WTC11 (cell line): ENCODE results near the gene TLX2. TPM values are rescaled to one million over a fixed set of nuclear protein-coding genes. Genes with fewer than 3 reads are reported as not detected.

Source experiments
- ATAC-seq: fragments of 200-7000 bp; cut with Tn5 transposase; 2 replicates; pipeline ENCODE4 v1.10.0; 2021; ENCODE audit warnings: mild to moderate bottlenecking, moderate library complexity
- CTCF ChIA-PET: fragments of 300-600 bp; sonication (Branson Sonifier 250); formaldehyde crosslinking; loops from one replicate; lab custom pipeline; 2021; ENCODE audit warnings: antibody characterized with exemption; lab: Charles Lee
- POLR2A ChIA-PET: fragments of 350-600 bp; sonication (Branson Sonifier 250); formaldehyde crosslinking; loops from one replicate; lab custom pipeline; 2021; ENCODE audit warnings: antibody characterized with exemption; lab: Charles Lee
- DNase-seq: peaks from one replicate; pipeline ENCODE4 v3.0.0; 2021; ENCODE audit warnings: low spot score
- H3K27ac Mint-ChIP-seq: 2 replicates; pipeline ENCODE4 v1.8.0; 2021; ENCODE audit warnings: mixed read lengths
- H3K27me3 Mint-ChIP-seq: 2 replicates; pipeline ENCODE4 v1.8.0; 2021; ENCODE audit warnings: low read depth, mild to moderate bottlenecking, moderate library complexity, mixed read lengths
- H3K36me3 Mint-ChIP-seq: 2 replicates; pipeline ENCODE4 v1.8.0; 2021; ENCODE audit warnings: mixed read lengths
- H3K4me1 Mint-ChIP-seq: 2 replicates; pipeline ENCODE4 v1.8.0; 2022; ENCODE audit warnings: mixed read lengths
- H3K4me3 Mint-ChIP-seq: 2 replicates; pipeline ENCODE4 v1.8.0; 2021; ENCODE audit warnings: mild to moderate bottlenecking, moderate library complexity, mixed read lengths
- H3K9me3 Mint-ChIP-seq: 2 replicates; pipeline ENCODE4 v1.8.0; 2021; ENCODE audit warnings: mixed read lengths
- AFF4 ChIP-seq: sonication (generic); formaldehyde crosslinking; IDR thresholded peaks from 2 replicates; pipeline ENCODE4 v1.8.1; 2023; ENCODE audit warnings: mild to moderate bottlenecking, missing genetic modification reagents, borderline replicate concordance
- AR ChIP-seq: fragments of 250-450 bp; sonication (Bioruptor Pico); IDR thresholded peaks from 2 replicates; pipeline ENCODE4 v1.9.0; 2021; ENCODE audit warnings: mild to moderate bottlenecking
- ATF6 ChIP-seq: sonication (generic); formaldehyde crosslinking; IDR thresholded peaks from 2 replicates; pipeline ENCODE4 v1.8.1; 2023; ENCODE audit warnings: mild to moderate bottlenecking, missing genetic modification reagents
- CREB1 ChIP-seq: sonication (generic); formaldehyde crosslinking; IDR thresholded peaks from 2 replicates; pipeline ENCODE4 v1.8.0; 2023; ENCODE audit warnings: mild to moderate bottlenecking, missing genetic modification reagents
- ESRRA ChIP-seq: sonication (generic); formaldehyde crosslinking; IDR thresholded peaks from 2 replicates; pipeline ENCODE4 v1.8.1; 2022; ENCODE audit warnings: mild to moderate bottlenecking, missing genetic modification reagents, borderline replicate concordance
- HMGXB4 ChIP-seq: sonication (generic); formaldehyde crosslinking; IDR thresholded peaks from 2 replicates; pipeline ENCODE4 v1.8.1; 2023; ENCODE audit warnings: mild to moderate bottlenecking, moderate library complexity, missing genetic modification reagents
- MXD4 ChIP-seq: fragments of 250-450 bp; sonication (Bioruptor Pico); IDR thresholded peaks from 2 replicates; pipeline ENCODE4 v1.8.0; 2021; ENCODE audit warnings: mild to moderate bottlenecking, moderate library complexity, borderline replicate concordance
- NR1H2 ChIP-seq: sonication (generic); formaldehyde crosslinking; IDR thresholded peaks from 2 replicates; pipeline ENCODE4 v1.9.0; 2021; ENCODE audit warnings: mild to moderate bottlenecking, moderate library complexity, missing genetic modification reagents
- OVOL2 ChIP-seq: fragments of 250-450 bp; sonication (Bioruptor Pico); IDR thresholded peaks from 2 replicates; pipeline ENCODE4 v1.9.0; 2021; ENCODE audit warnings: mild to moderate bottlenecking, borderline replicate concordance
- PREB ChIP-seq: sonication (generic); formaldehyde crosslinking; IDR thresholded peaks from 2 replicates; pipeline ENCODE4 v1.8.1; 2022; ENCODE audit warnings: mild to moderate bottlenecking, missing genetic modification reagents, moderate library complexity, borderline replicate concordance
- USF1 ChIP-seq: sonication (generic); formaldehyde crosslinking; IDR thresholded peaks from 2 replicates; pipeline ENCODE4 v1.8.0; 2022; ENCODE audit warnings: mild to moderate bottlenecking, missing genetic modification reagents
- ZNF263 ChIP-seq: sonication (generic); formaldehyde crosslinking; IDR thresholded peaks from 2 replicates; pipeline ENCODE4 v1.8.1; 2022; ENCODE audit warnings: low read depth, mild to moderate bottlenecking, moderate library complexity, missing genetic modification reagents
- ZNF512 ChIP-seq: sonication (generic); formaldehyde crosslinking; IDR thresholded peaks from 2 replicates; pipeline ENCODE4 v1.8.1; 2022; ENCODE audit warnings: missing genetic modification reagents, borderline replicate concordance
- total RNA-seq: library from RNA; stranded (reverse); gene quantifications from 3 replicates; pipeline ENCODE4 v1.2.3, GENCODE V29; 2021

Gene TLX2
- total RNA-seq, 1 experiment from 2014 or later, result 0.26 TPM

GRCh38 chr2:74535440-74535965 is 21.3 kb downstream of the TLX2 start:
- no peak for DNase-seq
- Mint-ChIP-seq H3K27ac (no peak overlapping the region), H3K9me3 (no peaks in the 10 kb centered on the region), H3K4me3 (no peak overlapping the region), H3K4me1 (peaks cover 11% of the 10 kb centered on the region), H3K27me3 (0 out of 2 replicates have a peak, but pooled peaks cover 3% of the 10 kb centered on the region), H3K36me3 (peaks cover 16% of the 10 kb centered on the region)
- CTCF ChIA-PET, result interaction anchor here (1.6 kb wide), 1 partner anchor 9 kb away, joined by 5 read pairs; the partner anchor contains the start of gene DQX1
- ATAC-seq, result no peak
- POLR2A ChIA-PET, result no interaction called here
- TF ChIP-seq OVOL2 (CRISPR knock-in tag), result no peak
- TF ChIP-seq AFF4 (CRISPR knock-in tag), result no peak

GRCh38 chr2:74536166-74536950 is 22.1 kb downstream of the TLX2 start:
- peaks cover 16% of the 10 kb centered on the region for H3K36me3 Mint-ChIP-seq
- H3K4me3 Mint-ChIP-seq, result no peak overlapping the region
- DNase-seq (no peak), ATAC-seq (no peak)
- H3K9me3 Mint-ChIP-seq, result no peaks in the 10 kb centered on the region
- no peak overlapping the region for H3K27ac Mint-ChIP-seq
- ChIA-PET POLR2A (no interaction called here), CTCF (interaction anchor here (1.6 kb wide), 1 partner anchor 10 kb away, joined by 5 read pairs; the partner anchor contains the start of gene DQX1)
- no peak for TF ChIP-seq PREB
- no peak for TF ChIP-seq MXD4 (CRISPR knock-in tag)
- TF ChIP-seq ZNF512 (CRISPR knock-in tag), result no peak
- no peak for TF ChIP-seq USF1
- no peak for TF ChIP-seq ESRRA (CRISPR knock-in tag)
- no peak for TF ChIP-seq HMGXB4 (CRISPR knock-in tag)
- no peak for TF ChIP-seq ZNF263 (CRISPR knock-in tag)
- no peak for TF ChIP-seq AR
- TF ChIP-seq OVOL2 (CRISPR knock-in tag), result no peak
- no peak for TF ChIP-seq ATF6 (CRISPR knock-in tag)
- no peak for TF ChIP-seq NR1H2
- TF ChIP-seq CREB1 (CRISPR knock-in tag), result no peak
- 0 out of 2 replicates have a peak, but pooled peaks cover 3% of the 10 kb centered on the region for H3K27me3 Mint-ChIP-seq
- H3K4me1 Mint-ChIP-seq, result peaks cover 8% of the 10 kb centered on the region; the same call in 1 of the 2 replicates
